ENCODE results near the gene G3BP2.

Gene G3BP2

GRCh38 chr4:75605928-75606327 is 67.3 kb downstream of the G3BP2 start:
- Histone ChIP-seq H3K36me3 (ENCODE audit: insufficient read depth, low read length) (no peaks in the 10 kb centered on the region), H3K9ac (ENCODE audit: low read depth, low read length, poor library complexity, severe bottlenecking) (no peak overlapping the region), H3K9me3 (ENCODE audit: insufficient read depth, low read depth, low read length) (no peaks in the 10 kb centered on the region), H3K4me3 (ENCODE audit: low read length, poor library complexity, severe bottlenecking) (no peak overlapping the region), H3K4me2 (ENCODE audit: low read depth, low read length, poor library complexity, severe bottlenecking) (no peak overlapping the region), H2AFZ (ENCODE audit: low read length) (no peak overlapping the region), H3K27me3 (ENCODE audit: insufficient read depth, low read length, poor library complexity, severe bottlenecking) (no peaks in the 10 kb centered on the region), H3K4me1 (ENCODE audit: insufficient read depth, low read length, poor library complexity, severe bottlenecking) (no peaks in the 10 kb centered on the region), H3K9me2 (replicated peaks; ENCODE audit: low read depth, low read length) (no peaks in the 10 kb centered on the region), H3F3A (ENCODE audit: low read depth) (no peaks in the 10 kb centered on the region), H4K20me1 (ENCODE audit: insufficient read depth, low read length, poor library complexity, severe bottlenecking) (no peaks in the 10 kb centered on the region), H3K79me2 (ENCODE audit: insufficient read depth, low read length) (no peaks in the 10 kb centered on the region)
- no peak for TF ChIP-seq EZH2phosphoT487 (IDR thresholded peaks at IDR 0.05; ENCODE audit: borderline replicate concordance)
- no peak for TF ChIP-seq CTCF (conservative IDR thresholded peaks at IDR 0.05; ENCODE audit: low read length)

GRCh38 chr4:75599647-75600046 is 73.6 kb downstream of the G3BP2 start:
- Histone ChIP-seq H3K9ac (ENCODE audit: low read depth, low read length, poor library complexity, severe bottlenecking) (no peak overlapping the region), H3K4me2 (ENCODE audit: low read depth, low read length, poor library complexity, severe bottlenecking) (no peak overlapping the region), H3F3A (ENCODE audit: low read depth) (no peaks in the 10 kb centered on the region), H3K27me3 (ENCODE audit: insufficient read depth, low read length, poor library complexity, severe bottlenecking) (no peaks in the 10 kb centered on the region), H3K79me2 (ENCODE audit: insufficient read depth, low read length) (no peaks in the 10 kb centered on the region), H3K9me2 (replicated peaks; ENCODE audit: low read depth, low read length) (no peaks in the 10 kb centered on the region), H3K4me1 (ENCODE audit: insufficient read depth, low read length, poor library complexity, severe bottlenecking) (peaks cover 6% of the 10 kb centered on the region), H3K9me3 (ENCODE audit: insufficient read depth, low read depth, low read length) (no peaks in the 10 kb centered on the region), H4K20me1 (ENCODE audit: insufficient read depth, low read length, poor library complexity, severe bottlenecking) (no peaks in the 10 kb centered on the region), H2AFZ (ENCODE audit: low read length) (no peak overlapping the region), H3K4me3 (ENCODE audit: low read length, poor library complexity, severe bottlenecking) (no peak overlapping the region), H3K36me3 (ENCODE audit: insufficient read depth, low read length) (no peaks in the 10 kb centered on the region)
- no peak for TF ChIP-seq CTCF (conservative IDR thresholded peaks at IDR 0.05; ENCODE audit: low read length)
- no peak for TF ChIP-seq EZH2phosphoT487 (IDR thresholded peaks at IDR 0.05; ENCODE audit: borderline replicate concordance)

GRCh38 chr4:75598390-75598789 is 74.8 kb downstream of the G3BP2 start:
- no peak overlapping the region for H3K9ac ChIP-seq (ENCODE audit: low read depth, low read length, poor library complexity, severe bottlenecking)
- H3K4me2 ChIP-seq (ENCODE audit: low read depth, low read length, poor library complexity, severe bottlenecking), result no peak overlapping the region
- no peaks in the 10 kb centered on the region for H4K20me1 ChIP-seq (ENCODE audit: insufficient read depth, low read length, poor library complexity, severe bottlenecking)
- H2AFZ ChIP-seq (ENCODE audit: low read length), result no peak overlapping the region
- H3F3A ChIP-seq (ENCODE audit: low read depth), result no peaks in the 10 kb centered on the region
- no peaks in the 10 kb centered on the region for H3K27me3 ChIP-seq (ENCODE audit: insufficient read depth, low read length, poor library complexity, severe bottlenecking)
- H3K9me2 ChIP-seq (replicated peaks; ENCODE audit: low read depth, low read length), result no peaks in the 10 kb centered on the region
- H3K9me3 ChIP-seq (ENCODE audit: insufficient read depth, low read depth, low read length), result no peaks in the 10 kb centered on the region
- H3K4me1 ChIP-seq (ENCODE audit: insufficient read depth, low read length, poor library complexity, severe bottlenecking), result peaks cover 6% of the 10 kb centered on the region
- H3K4me3 ChIP-seq (ENCODE audit: low read length, poor library complexity, severe bottlenecking), result no peak overlapping the region
- H3K79me2 ChIP-seq (ENCODE audit: insufficient read depth, low read length), result no peaks in the 10 kb centered on the region
- H3K36me3 ChIP-seq (ENCODE audit: insufficient read depth, low read length), result no peaks in the 10 kb centered on the region
- TF ChIP-seq EZH2phosphoT487 (IDR thresholded peaks at IDR 0.05; ENCODE audit: borderline replicate concordance) (no peak), CTCF (conservative IDR thresholded peaks at IDR 0.05; ENCODE audit: low read length) (no peak)
